ENCODE results near the gene SHISA7.
A peak's percentile ranks its signal among the peaks of the same experiment; 100 is the strongest.

SHISA7 gene

DNA sequence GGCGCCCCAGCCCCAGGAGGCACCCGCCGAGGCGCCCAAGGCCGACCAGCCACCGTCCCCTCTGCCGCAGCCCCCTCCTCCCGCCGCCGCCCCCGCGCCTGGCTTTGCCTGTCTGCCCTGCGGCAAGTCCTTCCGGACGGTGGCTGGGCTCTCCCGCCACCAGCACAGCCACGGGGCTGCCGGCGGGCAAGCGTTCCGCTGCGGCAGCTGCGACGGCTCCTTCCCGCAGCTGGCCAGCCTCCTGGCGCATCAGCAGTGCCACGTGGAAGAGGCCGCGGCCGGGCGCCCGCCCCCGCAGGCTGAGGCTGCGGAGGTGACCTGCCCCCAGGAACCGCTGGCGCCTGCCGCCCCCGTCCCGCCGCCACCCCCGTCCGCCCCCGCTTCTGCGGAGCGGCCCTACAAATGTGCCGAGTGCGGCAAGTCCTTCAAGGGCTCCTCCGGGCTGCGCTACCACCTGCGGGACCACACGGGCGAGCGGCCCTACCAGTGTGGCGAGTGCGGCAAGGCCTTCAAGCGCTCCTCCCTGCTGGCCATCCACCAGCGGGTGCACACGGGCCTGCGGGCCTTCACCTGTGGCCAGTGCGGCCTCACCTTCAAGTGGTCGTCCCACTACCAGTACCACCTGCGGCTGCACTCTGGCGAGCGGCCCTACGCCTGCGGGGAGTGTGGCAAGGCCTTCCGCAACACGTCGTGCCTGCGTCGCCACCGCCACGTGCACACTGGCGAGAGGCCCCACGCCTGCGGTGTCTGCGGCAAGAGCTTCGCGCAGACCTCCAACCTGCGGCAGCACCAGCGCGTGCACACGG is 39.3 kb upstream of the SHISA7 start:
- DNase-seq (ENCODE audit: low read depth in 3 of 3), result no peak

DNA sequence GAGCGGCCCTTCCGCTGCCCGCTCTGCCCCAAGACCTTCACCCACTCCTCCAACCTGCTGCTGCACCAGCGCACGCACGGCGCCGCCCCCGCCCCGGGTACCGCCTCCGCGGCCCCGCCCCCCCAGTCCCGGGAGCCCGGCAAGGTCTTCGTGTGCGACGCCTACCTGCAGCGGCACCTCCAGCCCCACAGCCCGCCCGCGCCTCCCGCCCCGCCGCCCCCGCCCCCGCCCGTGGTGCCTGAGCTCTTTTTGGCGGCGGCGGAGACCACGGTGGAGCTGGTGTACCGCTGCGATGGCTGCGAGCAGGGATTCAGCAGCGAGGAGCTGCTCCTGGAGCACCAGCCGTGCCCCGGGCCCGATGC is 38.7 kb upstream of the SHISA7 start:
- no peak for DNase-seq (ENCODE audit: low read depth in 3 of 3)

DNA sequence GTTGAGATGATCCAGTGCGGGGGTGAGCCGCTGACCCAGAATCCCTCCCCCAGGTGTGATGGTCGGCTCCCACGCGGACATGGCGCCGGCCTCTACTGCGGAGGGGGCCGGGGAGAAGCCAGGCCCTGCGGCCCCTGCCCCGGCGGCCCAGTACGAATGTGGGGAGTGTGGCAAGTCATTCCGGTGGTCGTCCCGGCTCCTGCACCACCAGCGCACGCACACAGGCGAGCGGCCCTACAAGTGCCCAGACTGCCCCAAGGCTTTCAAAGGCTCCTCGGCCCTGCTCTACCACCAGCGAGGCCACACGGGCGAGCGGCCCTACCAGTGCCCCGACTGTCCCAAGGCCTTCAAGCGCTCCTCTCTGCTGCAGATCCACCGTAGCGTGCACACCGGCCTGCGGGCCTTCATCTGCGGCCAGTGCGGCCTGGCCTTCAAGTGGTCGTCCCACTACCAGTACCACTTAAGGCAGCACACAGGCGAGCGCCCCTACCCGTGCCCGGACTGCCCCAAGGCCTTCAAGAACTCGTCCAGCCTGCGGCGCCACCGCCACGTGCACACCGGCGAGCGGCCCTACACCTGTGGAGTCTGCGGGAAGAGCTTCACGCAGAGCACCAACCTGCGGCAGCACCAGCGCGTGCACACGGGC is 38.2 kb upstream of the SHISA7 start:
- no peak for DNase-seq (ENCODE audit: low read depth in 3 of 3)

DNA sequence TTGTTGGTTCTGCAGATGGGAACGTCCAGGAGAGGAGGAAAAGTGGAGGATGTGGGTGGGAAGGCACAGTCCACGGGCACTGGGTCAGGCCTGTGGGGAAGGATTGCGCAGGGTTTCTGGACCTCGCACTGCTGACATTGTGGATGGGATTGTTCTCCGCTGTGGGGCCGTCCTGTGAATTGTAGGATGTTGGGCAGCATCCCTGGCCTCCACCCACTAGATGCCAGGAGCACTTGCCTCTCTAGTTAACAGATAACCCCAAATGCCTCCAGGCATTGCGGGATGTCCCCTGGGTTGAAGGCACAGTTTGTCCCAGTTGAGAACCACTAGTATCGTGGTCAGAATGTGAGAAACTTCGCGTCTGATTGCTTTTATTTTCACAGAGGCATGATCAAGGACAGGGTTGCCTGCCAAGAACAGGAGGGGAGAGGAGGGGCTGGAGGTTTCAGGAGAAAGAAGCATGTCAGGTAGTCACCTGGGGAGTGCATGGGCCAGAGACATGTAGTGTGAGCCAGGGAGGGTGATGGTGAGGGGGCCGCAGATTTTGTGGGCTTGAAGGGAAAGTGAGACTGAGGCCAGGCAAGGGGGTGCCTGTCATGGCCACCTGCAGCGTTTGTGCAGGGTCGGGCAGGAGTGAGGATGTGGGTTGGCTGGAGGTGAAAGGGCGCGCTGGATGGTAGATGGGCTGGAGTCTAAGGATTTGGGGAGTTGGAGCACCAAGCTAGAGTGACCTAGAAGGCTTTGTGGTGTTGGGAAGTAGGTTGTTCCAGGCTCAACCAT is 36.5 kb upstream of the SHISA7 start:
- no peak for DNase-seq (ENCODE audit: low read depth in 3 of 3)

DNA sequence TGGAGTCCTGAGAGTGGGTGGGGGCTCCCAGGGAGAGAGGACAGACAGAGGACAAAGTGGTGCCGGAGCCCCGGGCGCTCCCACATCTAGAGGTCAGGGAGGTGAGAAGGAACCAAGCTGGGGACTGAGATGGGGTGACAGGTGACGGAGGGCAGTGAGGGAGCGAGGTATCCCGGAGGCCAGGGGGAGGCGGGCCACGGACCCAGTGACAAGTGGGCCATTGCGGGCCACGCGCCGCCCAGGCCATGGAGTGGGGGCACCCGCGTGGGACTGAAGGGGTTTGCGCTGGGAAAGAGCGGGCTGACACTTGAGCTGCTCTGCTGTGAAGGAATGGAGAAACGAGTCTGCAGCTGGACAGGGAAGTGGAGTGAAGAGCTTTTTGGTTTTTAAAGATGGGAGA is 35.9 kb upstream of the SHISA7 start:
- no peak for DNase-seq (ENCODE audit: low read depth in 3 of 3)

DNA sequence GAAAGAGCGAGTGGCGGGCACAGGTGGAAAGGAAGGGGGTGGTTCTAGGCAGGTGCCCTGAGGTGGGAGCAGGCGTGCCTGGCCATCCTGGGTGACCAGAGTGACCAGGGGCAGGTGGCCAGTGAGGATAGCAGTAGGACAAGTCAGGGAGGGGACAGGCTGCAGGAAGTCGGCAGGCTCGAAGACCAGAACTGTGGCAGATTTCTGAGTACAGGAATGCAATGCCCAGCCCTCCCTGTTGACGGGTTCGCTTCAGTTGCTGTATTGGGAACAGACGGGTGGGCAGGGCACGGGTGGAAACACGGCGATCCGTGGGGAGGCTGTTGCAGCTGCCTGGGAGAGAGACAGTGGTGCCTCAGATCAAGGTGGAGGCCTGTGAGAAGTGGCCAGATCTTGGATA is 35.3 kb upstream of the SHISA7 start:
- no peak for DNase-seq (ENCODE audit: low read depth in 3 of 3)

DNA sequence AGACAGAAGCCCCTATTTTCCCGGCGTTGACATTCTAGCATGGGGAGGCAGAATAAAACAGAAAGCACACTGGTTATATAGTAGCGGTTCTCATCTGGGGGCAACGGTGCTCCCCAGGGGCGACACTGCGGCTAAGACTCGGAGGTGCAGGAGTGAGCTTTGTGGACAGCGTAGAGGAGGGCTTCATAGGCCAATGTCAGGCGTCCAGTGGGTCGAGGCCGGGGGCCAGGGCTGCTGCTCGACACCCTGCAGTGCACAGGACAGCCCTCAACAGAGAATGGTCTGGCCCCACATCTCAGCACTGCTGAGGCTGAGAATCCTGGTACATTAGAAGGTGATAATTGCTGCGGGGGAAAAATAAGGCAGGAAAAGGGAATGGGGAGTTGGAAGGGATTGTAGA is 34.8 kb upstream of the SHISA7 start:
- DNase-seq (ENCODE audit: low read depth in 3 of 3), result no peak

DNA sequence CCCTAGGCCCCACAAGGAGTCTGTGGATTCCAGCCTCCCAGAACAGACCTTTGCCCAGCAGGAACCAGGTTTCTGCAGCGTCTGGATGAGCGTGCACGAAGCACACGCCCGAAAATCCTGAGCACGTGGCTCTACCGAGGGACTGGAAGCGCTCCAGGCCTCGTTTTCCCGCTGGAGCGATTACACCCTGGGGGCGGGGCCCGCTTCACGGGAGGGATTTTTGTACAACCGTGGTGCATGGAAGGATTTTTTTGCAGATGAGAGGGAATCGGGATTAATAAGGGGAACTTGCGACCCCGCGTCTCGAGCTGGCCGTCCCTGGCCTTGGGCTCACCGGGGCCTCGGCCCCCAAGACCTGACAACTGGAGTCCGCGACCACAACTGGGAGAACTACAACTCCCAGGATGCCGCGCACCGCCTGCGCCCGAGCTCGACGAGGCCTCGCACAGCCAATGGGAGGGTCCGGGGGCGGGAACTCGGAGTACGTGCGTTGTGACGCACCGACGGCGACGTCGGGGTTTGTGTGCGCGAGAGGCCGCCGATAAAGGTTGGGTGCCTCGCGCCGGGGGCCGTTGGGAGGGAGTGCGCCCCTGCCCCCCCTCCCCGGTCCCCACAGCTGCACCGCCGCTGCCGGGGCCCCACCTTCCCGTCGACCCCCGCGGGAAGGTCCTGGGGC is 33.1 kb upstream of the SHISA7 start, which contains the start of gene ZNF628:
Gene ZNF628 (plus strand): TSS at position 518 of the 676 bp plus-strand sequence. CDS start 3,294 bp downstream, outside the sequence.
- peak; percentile 95 to 99 (median 97) for DNase-seq (ENCODE audit: low read depth in 3 of 3)

DNA sequence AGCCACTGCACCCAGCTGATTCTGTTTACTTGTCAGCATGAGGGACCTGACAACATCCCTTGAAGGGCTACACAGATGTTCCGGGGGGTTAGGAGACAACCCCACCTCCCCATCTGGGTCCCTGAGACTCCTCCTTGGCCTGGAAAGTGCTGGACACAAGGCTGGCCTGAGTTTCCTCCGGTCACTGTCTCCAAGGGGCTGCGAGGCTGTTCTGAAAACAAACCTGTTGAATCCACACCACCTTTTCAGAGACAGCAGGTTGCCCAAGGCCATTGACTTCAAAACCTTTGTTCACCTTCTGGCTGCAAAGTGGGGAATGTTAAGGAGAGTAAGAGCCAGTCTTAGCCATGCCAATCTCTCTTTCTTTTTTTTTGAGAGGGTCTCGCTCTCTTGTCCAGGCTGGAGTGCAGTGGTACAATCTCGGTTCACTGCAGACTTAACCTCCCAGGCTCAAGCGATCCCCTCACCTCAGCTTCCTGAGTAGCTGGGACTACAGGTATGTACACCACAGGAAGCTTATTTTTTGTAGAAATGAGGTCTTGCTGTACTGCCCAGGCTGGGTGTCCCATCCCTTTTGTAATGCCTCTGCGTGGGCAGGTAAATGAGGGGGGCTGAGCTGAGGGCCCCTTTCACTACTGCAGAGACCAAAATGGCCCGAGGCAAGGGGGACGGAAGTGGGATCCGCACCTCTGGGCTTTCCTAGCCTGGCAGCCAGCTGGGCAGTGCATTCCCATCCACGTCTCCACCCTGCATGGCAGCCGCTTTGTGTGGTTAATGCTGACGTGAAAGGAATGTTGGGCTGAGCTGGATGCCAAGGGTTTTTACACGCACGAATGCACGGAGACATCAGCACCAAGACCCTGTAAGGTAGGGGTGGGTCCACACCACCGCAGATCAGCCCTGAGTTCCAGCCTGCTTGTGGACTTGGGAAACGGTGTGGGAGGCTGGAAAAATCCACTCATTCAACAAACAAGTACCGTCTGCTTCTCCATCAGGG is 31.5 kb upstream of the SHISA7 start:
- DNase-seq (ENCODE audit: low read depth in 3 of 3), result no peak

DNA sequence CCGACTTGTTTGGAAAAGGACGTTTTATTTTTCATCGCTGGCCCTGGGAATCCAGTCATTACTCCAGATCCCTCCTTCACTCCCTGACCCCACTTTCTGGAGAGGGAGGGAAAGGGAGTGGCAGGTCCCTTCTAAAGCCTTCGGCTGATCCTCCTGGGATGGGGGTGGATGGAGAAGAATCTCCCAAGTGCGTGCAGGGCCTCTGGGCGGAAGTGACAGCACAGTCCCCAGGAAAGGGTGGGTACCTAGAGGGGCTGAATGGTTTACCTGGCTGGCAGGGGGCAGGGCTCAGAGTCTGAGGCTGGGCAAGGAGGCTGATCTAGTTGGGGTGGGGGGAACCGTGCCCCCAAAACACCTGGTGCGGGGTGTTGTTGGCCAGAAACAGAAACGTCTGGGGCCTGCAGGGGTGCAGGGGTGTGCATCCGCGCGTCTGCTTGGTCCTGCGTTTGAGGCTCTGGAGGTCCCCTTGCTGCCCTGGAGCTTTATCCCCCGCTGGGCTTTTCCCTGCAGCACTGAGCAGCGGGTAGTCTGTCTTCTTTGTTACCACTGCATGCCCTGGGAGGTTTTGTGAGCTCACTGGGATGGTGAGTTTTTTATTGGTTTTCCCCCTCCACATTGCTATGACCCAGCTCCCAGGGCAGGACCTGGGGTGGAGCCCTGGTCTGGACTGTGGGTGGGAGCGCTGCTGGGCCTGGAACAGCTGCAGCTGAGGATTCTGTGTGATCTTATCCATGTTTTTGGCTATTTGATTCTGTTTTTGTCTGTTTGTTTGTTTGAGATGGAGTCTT is 30.3 kb upstream of the SHISA7 start:
- DNase-seq (ENCODE audit: low read depth in 3 of 3), result no peak

DNA sequence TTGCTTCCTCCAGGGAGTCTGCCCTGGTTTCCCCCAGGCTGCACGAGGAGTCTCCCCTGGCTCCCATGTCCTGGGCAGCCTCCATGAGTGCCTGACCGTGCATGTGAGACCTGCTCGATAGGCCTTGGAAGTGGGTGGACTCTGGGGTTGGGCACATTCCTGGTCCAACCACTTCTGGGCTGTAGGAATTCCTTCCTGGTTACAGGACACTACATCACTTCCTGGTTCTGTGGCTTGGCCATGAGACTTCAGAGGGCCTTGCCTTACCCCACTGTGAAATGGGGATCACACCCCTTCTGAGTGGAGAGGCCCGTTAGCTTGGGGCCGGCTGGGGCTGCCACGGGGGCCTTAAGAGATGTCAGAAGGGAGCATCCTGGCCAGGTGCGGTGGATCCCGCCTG is 29.4 kb upstream of the SHISA7 start:
- no peak for DNase-seq (ENCODE audit: low read depth in 3 of 3)

DNA sequence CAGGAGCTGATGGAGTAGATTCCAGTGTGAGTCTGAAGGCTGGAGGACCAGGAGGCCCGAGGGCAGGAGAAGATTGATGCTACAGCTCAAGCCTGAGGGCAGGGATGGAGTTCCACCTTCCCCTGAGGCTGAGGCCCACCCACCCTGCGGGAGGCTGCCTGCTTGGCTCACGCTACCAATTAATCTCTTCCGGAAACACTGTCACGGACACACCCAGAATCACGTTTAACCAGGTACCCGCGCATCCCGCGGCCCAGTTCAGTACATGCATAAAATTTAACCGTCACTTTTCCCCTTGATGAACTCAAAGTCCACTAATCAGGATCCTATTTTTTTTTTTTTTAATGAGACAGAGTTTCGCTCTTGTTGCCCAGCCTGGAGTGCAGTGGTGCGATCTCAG is 28.2 kb upstream of the SHISA7 start:
- no peak for DNase-seq (ENCODE audit: low read depth in 3 of 3)

DNA sequence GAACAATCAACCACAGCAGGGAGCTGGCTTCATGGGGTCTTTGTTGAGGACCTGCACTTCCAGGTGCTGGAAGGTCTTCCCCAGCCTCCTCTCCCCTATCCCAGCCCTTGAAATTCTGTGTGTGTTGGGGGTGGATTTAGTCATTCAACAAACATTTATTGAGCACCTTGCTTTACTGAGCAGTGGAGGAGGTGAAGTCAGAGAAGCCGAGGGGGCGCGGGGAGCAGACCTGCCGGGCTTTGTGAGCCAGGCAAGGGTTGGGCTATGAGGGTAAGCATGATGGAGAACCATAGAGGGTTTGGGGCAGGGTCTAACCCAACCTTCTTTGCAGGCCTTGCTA is 24.9 kb upstream of the SHISA7 start:
- DNase-seq (ENCODE audit: low read depth in 3 of 3), result no peak

DNA sequence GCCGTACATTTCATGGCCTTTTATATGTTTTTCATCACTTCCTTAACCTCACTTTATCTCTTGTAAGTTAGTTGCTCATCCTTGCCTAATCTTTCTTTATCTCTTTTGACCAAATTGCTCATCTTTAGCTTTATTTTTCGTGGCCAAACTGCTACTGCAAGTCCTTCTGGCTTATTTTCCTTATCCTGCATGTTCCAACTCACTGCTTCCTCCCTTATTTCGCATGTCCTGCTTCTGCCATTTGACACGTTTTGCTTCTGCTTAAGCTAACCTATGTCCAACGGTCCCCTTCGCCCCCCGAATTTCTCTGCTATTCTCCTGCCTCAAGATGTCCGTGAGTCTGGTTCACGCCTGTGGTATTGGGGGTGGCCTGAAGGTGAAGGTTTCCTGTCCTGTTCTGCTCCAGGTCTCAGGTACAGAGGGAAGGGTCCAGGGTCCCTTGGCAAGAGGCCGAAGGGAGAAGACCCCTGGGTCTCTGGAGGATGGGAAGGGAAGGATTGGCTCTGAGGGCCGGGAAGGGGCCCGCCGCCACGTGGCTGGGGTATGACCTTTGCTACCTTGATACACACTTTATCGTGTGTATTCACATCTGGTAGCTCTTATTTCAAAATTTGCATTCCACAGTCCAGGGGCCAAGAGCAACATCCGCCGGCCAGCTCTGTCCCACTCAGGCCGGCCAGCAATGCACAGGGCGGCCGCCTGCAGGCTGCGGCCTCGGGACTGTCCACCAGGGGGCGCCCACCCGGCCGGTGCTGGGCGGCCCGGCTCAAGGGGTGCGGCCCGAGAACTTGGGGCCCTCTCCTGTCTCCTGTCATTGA is 24.3 kb upstream of the SHISA7 start:
- peak; percentile 34 to 61 (median 57) for DNase-seq (ENCODE audit: low read depth in 3 of 3)

DNA sequence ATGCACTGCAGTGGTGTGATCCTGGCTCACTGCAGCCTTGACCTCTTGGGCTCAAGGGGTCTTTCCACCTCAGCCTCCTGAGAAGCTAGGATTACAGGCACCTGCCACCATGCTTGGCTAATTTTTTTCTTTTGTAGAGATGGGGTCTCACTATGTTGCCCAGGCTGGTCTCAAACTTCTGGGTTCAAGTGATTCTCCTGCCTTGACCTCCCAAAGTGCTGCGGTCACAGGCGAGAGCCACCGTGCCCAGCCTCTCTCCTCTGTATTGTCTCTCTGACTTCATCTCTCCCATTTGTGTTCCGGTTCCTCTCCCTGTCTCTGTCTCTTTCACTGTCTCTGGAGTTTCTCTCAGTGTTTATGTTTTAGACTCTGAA is 23.1 kb upstream of the SHISA7 start:
- no peak for DNase-seq (ENCODE audit: low read depth in 3 of 3)

DNA sequence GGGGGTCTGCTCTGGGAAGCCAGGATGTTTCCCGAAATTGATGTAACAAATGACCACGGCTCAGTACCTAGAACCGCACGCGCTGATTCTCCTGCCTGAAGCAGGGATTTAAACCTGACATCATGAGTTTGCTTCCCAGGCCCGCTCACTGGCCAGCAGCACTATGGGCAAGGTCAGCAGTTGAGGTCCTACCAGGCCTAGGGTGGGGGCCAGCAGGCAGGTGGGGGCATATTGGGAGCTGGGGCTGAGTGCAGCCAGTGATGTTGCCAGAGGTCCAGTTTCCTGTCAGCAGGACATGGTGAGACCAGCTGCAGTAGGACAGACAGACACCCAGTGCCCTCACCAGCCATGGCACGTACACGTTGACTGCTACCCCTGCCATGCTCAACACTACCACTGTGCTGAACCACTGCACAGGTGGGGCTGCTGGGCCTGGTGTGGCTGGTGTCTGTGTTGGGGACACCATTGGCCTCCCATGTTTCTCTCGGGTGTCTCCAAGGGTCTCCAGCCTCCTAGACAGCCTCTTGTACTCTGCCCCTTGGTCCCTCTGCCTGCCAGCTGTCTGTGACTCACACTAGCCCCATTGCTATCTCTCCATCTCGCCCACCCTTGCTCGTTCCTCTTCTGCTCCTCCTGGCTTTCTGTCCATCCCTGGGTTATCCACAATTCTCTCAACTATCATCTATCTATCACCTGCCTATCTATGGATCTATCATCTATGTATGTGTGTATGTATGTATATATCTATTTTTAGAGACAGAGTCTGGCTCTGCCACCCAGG is 22.6 kb upstream of the SHISA7 start:
- DNase-seq (ENCODE audit: low read depth in 3 of 3), result no peak

DNA sequence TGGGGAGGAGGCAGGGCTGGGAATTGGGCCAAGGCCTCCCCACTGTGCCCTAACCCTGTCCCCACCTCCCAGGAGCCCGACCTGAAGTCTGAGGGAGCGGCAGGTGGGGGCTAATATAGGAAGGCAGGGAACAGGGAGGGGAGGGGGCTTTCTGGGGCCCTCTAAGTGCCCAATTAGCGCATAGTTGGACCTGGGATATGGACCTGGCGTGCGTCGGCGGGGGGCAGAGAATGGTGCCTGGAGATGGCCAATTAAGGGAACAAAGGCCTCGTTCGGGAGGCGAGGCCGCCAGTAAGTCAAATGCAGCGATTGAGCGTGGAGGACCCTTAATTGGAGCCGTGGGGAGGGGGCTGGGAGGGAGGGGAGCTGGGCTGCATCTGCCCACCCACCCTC is 21.6 kb upstream of the SHISA7 start, which contains the start of gene C19orf85:
Gene C19orf85 (minus strand): TSS at position 90 of the 393 bp plus-strand sequence. CDS start 197 bp downstream, outside the sequence.
- no peak for DNase-seq (ENCODE audit: low read depth in 3 of 3)

DNA sequence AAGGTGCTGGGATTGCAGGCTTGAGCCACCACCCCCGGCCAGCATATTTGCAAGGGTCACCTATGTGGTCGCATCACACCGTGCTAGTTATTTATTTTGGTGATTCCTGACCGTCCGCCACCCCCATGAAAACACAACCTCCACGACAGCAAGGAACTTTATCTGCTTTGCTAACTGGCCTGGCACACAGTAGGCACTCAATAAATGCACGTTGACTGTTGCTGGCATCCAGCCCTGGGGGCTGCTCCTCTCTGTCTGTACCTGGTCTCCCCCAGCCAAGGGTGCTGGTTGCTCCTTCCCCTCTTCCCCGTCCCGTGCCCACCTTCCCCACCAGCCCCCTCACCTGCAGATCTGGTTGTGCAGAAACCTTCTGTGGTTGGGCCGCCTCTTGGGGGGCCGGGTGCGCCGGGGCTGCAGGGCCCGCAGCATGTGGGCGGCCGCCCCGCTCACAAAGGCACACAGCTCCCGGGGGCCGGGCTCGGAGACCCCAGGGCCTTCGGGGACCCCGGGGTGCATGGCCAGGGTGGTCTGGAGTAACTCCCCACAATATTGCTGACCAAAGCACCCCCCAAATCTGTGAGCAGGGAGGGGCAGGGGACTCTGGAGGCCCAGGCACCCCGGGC is 21.1 kb upstream of the SHISA7 start:
- DNase-seq (ENCODE audit: low read depth in 3 of 3), result no peak

All from stimulated activated CD4-positive, alpha-beta T cell treated with anti-CD3 and anti-CD28 coated beads, TNF-alpha, amount 100 ng/mL, for 48 hours (primary cell).